Caco-2 (cell line): Measurements from ENCODE around the gene NTF3. TPM values are rescaled to one million over a fixed set of nuclear protein-coding genes. Genes with fewer than 3 reads are reported as not detected.
A peak's percentile ranks its signal among the peaks of the same experiment; 100 is the strongest.

Experiments used
- BruUV-seq: library from RNA; stranded (reverse); fragments of 400-500 nt; replicated peaks from 2 replicates; lab custom pipeline; 2021; lab: Mats Ljungman, UMichigan
- CTCF ChIA-PET: fragments of 300-600 bp; sonication (Branson Sonifier 250); formaldehyde crosslinking; loops from one replicate; lab custom pipeline; 2022; ENCODE audit warnings: antibody characterized with exemption; lab: Charles Lee
- POLR2A ChIA-PET: fragments of 300-600 bp; sonication (Branson Sonifier 250); formaldehyde crosslinking; loops from one replicate; lab custom pipeline; 2022; ENCODE audit warnings: antibody characterized with exemption; lab: Charles Lee
- DNase-seq, 2 experiments: peaks; one replicate each; pipeline versions ENCODE4 v3.0.0 to v3.0.0-alpha.2; 2020 to 2022
- H3K27me3 ChIP-seq: replicated peaks from 2 replicates; pipeline ENCODE4 v1.6.0; 2011; ENCODE audit warnings: low read length; ENCODE audit not compliant: control insufficient read depth, insufficient read depth
- H3K36me3 ChIP-seq: 2 replicates; pipeline ENCODE4 v1.5.1; 2011; ENCODE audit warnings: low read length; ENCODE audit not compliant: control insufficient read depth, insufficient read depth
- H3K4me1 ChIP-seq: fragments of 250-450 bp; sonication (Bioruptor Pico); 2 replicates; pipeline ENCODE4 v1.5.1; 2020; ENCODE audit warnings: mild to moderate bottlenecking
- H3K4me3 ChIP-seq: 2 replicates; pipeline ENCODE4 v1.5.1; 2011; ENCODE audit warnings: low read depth, mild to moderate bottlenecking, control low read depth, low read length
- H3K9me3 ChIP-seq: fragments of 250-450 bp; sonication (Bioruptor Pico); 2 replicates; pipeline ENCODE4 v1.5.1; 2020; ENCODE audit warnings: mild to moderate bottlenecking, moderate library complexity
- H3K27ac Mint-ChIP-seq: one replicate; pipeline ENCODE4 v1.8.0; 2022; ENCODE audit warnings: mixed read lengths; ENCODE audit not compliant: unreplicated experiment
- H3K27me3 Mint-ChIP-seq: one replicate; pipeline ENCODE4 v1.8.0; 2022; ENCODE audit warnings: mixed read lengths; ENCODE audit not compliant: insufficient read depth, unreplicated experiment
- H3K36me3 Mint-ChIP-seq: one replicate; pipeline ENCODE4 v1.8.0; 2022; ENCODE audit warnings: mild to moderate bottlenecking, mixed read lengths; ENCODE audit not compliant: insufficient read depth, unreplicated experiment
- H3K4me1 Mint-ChIP-seq: one replicate; pipeline ENCODE4 v1.8.0; 2022; ENCODE audit warnings: low read depth, mixed read lengths; ENCODE audit not compliant: unreplicated experiment
- H3K4me3 Mint-ChIP-seq: one replicate; pipeline ENCODE4 v1.8.0; 2022; ENCODE audit warnings: mild to moderate bottlenecking, moderate library complexity, mixed read lengths; ENCODE audit not compliant: unreplicated experiment
- H3K9me3 Mint-ChIP-seq: one replicate; pipeline ENCODE4 v1.8.0; 2022; ENCODE audit warnings: mixed read lengths; ENCODE audit not compliant: unreplicated experiment
- intact Hi-C: fragments of 100-400 bp; cut with micrococcal nuclease; formaldehyde crosslinking; loops from one replicate; pipeline ENCODE4 v1.10.0; 2022; ENCODE audit not compliant: unreplicated experiment
- total RNA-seq: library from RNA; stranded (reverse); gene quantifications from 2 replicates; pipeline ENCODE4 v1.2.3, GENCODE V29; 2022
- TF ChIP-seq, protein P1 (sequence below), 2 experiments: fragments of 200-600 bp in 1 of 2; IDR thresholded peaks; 1 replicate in 1 of 2; 2 replicates in 1 of 2; pipeline versions ENCODE4 v1.5.1 to v1.8.0; 2011 to 2022; ENCODE audit warnings: antibody characterized with exemption in 1 of 2, control low read depth in 1 of 2, inconsistent platforms in 1 of 2, low read depth in 1 of 2, low read length in 1 of 2, mild to moderate bottlenecking in 1 of 2, moderate library complexity in 1 of 2; ENCODE audit not compliant: insufficient read depth in 1 of 2, severe bottlenecking in 1 of 2, unreplicated experiment in 1 of 2

Gene NTF3
- total RNA-seq, 1 experiment from 2014 or later = 5.3 TPM

- TF ChIP-seq, protein P1, sequence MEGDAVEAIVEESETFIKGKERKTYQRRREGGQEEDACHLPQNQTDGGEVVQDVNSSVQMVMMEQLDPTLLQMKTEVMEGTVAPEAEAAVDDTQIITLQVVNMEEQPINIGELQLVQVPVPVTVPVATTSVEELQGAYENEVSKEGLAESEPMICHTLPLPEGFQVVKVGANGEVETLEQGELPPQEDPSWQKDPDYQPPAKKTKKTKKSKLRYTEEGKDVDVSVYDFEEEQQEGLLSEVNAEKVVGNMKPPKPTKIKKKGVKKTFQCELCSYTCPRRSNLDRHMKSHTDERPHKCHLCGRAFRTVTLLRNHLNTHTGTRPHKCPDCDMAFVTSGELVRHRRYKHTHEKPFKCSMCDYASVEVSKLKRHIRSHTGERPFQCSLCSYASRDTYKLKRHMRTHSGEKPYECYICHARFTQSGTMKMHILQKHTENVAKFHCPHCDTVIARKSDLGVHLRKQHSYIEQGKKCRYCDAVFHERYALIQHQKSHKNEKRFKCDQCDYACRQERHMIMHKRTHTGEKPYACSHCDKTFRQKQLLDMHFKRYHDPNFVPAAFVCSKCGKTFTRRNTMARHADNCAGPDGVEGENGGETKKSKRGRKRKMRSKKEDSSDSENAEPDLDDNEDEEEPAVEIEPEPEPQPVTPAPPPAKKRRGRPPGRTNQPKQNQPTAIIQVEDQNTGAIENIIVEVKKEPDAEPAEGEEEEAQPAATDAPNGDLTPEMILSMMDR (IDR thresholded peaks at IDR 0.05; ENCODE audit: insufficient read depth in 1 of 2, low read depth in 1 of 2, low read length in 1 of 2, severe bottlenecking in 1 of 2, unreplicated experiment in 1 of 2) = no peak
- Mint-ChIP-seq H3K27me3 (no peaks in the 10 kb centered on the region), H3K4me3 (peak overlapping the region; percentile 3), H3K9me3 (peaks cover 22% of the 10 kb centered on the region), H3K36me3 (no peaks in the 10 kb centered on the region), H3K4me1 (peaks cover 55% of the 10 kb centered on the region), H3K27ac (peak overlapping the region; percentile 66)
- peaks cover 41% of the 10 kb centered on the region for H3K4me1 ChIP-seq
- H3K4me3 ChIP-seq = no peak overlapping the region
- CTCF ChIA-PET = interaction anchor here (2.2 kb wide), 1 partner anchor 11 kb away, joined by 8 read pairs; no protein-coding TSS in a partner anchor
- intact Hi-C loops = no loop called here
- BruUV-seq = no TSS peak
- H3K27me3 ChIP-seq = no peaks in the 10 kb centered on the region
- peak; percentile 76 to 78 for DNase-seq
- no peaks in the 10 kb centered on the region for H3K36me3 ChIP-seq
- no peaks in the 10 kb centered on the region for H3K9me3 ChIP-seq
- POLR2A ChIA-PET = no interaction called here
Observed at GRCh38 chr12:5503774-5504173, 71.9 kb downstream of the NTF3 start.

DNA sequence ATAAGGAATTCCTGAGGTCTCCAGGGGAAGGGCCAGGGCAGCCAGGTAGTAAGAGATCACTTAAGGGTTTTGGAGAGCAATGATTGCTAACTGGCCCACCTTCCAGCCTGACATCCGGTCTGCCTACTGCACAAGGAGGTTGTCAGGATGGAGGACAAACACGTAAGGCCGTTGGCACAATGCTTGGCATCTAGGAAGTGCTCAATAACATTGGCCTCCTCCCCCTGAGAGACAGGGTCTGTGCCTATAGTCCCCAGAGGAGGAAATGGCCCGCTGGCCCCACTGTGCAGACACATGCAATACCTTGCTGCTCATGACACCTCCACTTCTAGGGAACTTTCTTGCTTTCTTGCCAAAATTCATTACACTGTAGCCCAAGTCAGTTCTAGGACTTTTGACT is 73.2 kb downstream of the NTF3 start:
- intact Hi-C loops = no loop called here
- DNase-seq = peak in 1 of 2 experiments; percentile 34
- Mint-ChIP-seq H3K36me3 (no peaks in the 10 kb centered on the region), H3K27ac (no peak overlapping the region), H3K27me3 (no peaks in the 10 kb centered on the region), H3K9me3 (peaks cover 18% of the 10 kb centered on the region), H3K4me1 (peaks cover 42% of the 10 kb centered on the region), H3K4me3 (no peak overlapping the region)
- Histone ChIP-seq H3K4me1 (peaks cover 27% of the 10 kb centered on the region), H3K36me3 (no peaks in the 10 kb centered on the region), H3K27me3 (no peaks in the 10 kb centered on the region), H3K4me3 (no peak overlapping the region), H3K9me3 (no peaks in the 10 kb centered on the region)
- TF ChIP-seq, protein P1 (IDR thresholded peaks at IDR 0.05; ENCODE audit: insufficient read depth in 1 of 2, low read depth in 1 of 2, low read length in 1 of 2, severe bottlenecking in 1 of 2, unreplicated experiment in 1 of 2) = no peak
- BruUV-seq = no TSS peak
- CTCF ChIA-PET = no interaction called here
- POLR2A ChIA-PET = no interaction called here

- Histone ChIP-seq H3K4me3 (no peak overlapping the region), H3K9me3 (no peaks in the 10 kb centered on the region), H3K36me3 (no peaks in the 10 kb centered on the region), H3K27me3 (no peaks in the 10 kb centered on the region), H3K4me1 (peaks cover 23% of the 10 kb centered on the region)
- no TSS peak for BruUV-seq
- intact Hi-C loops = no loop called here
- Mint-ChIP-seq H3K9me3 (peaks cover 12% of the 10 kb centered on the region), H3K4me1 (peaks cover 40% of the 10 kb centered on the region), H3K27me3 (no peaks in the 10 kb centered on the region), H3K36me3 (no peaks in the 10 kb centered on the region), H3K27ac (peak overlapping the region; percentile 7), H3K4me3 (no peak overlapping the region)
- POLR2A ChIA-PET = no interaction called here
- DNase-seq = peak in 1 of 2 experiments; percentile 20
- TF ChIP-seq, protein P1 (IDR thresholded peaks at IDR 0.05; ENCODE audit: insufficient read depth in 1 of 2, low read depth in 1 of 2, low read length in 1 of 2, severe bottlenecking in 1 of 2, unreplicated experiment in 1 of 2) = no peak
- CTCF ChIA-PET = no interaction called here
Observed at GRCh38 chr12:5505751-5506150, 73.8 kb downstream of the NTF3 start.
